PC-3 (cell line): Measurements from ENCODE around the gene THBS2. TPM values are rescaled to one million over a fixed set of nuclear protein-coding genes. Genes with fewer than 3 reads are reported as not detected.

ENCODE experiments used
- ATAC-seq: fragments of 200-7000 bp; cut with Tn5 transposase; 2 replicates; pipeline ENCODE4 v1.9.1; 2020; ENCODE audit warnings: mild to moderate bottlenecking, moderate library complexity
- BruUV-seq: library from RNA; stranded (reverse); fragments of 400-500 nt; replicated peaks from 2 replicates; lab custom pipeline; 2021; lab: Mats Ljungman, UMichigan
- CTCF ChIA-PET: fragments of 300-600 bp; sonication (Branson Sonifier 250); formaldehyde crosslinking; loops from one replicate; lab custom pipeline; 2022; ENCODE audit warnings: antibody characterized with exemption; lab: Charles Lee
- POLR2A ChIA-PET: fragments of 300-600 bp; sonication (Branson Sonifier 250); formaldehyde crosslinking; loops from one replicate; lab custom pipeline; 2022; ENCODE audit warnings: antibody characterized with exemption; ENCODE audit not compliant: unreplicated experiment; lab: Charles Lee
- DNase-seq: peaks from one replicate; pipeline ENCODE4 v3.0.0-alpha.2; 2015
- H2AFZ ChIP-seq: fragments of 300-600 bp; sonication (generic); 2 replicates; pipeline ENCODE4 v1.6.0; 2016; ENCODE audit warnings: antibody characterized with exemption, low read length
- H3F3A ChIP-seq: fragments of 300-600 bp; sonication (generic); one replicate; pipeline ENCODE4 v1.6.0; 2017; ENCODE audit warnings: antibody characterized with exemption, low read length, control low read depth, mild to moderate bottlenecking; ENCODE audit not compliant: unreplicated experiment
- H3K27ac ChIP-seq: fragments of 300-600 bp; sonication (generic); 2 replicates; pipeline ENCODE4 v1.5.1; 2016; ENCODE audit warnings: mild to moderate bottlenecking, low read length
- H3K27me3 ChIP-seq: fragments of 300-600 bp; sonication (generic); 2 replicates; pipeline ENCODE4 v1.6.1; 2016; ENCODE audit warnings: low read length, mixed read lengths
- H3K36me3 ChIP-seq: fragments of 300-600 bp; sonication (generic); 2 replicates; pipeline ENCODE4 v1.6.1; 2016; ENCODE audit warnings: low read depth, mixed run types, low read length, mixed read lengths
- H3K4me1 ChIP-seq: fragments of 300-600 bp; sonication (generic); 2 replicates; pipeline ENCODE4 v1.5.1; 2016; ENCODE audit warnings: low read length; ENCODE audit not compliant: insufficient read depth
- H3K4me2 ChIP-seq: fragments of 300-600 bp; sonication (generic); 2 replicates; pipeline ENCODE4 v1.6.0; 2016; ENCODE audit warnings: low read length
- H3K4me3 ChIP-seq: fragments of 300-600 bp; sonication (generic); 2 replicates; pipeline ENCODE4 v1.5.1; 2016; ENCODE audit warnings: mild to moderate bottlenecking, low read length, mixed read lengths
- H3K79me2 ChIP-seq: fragments of 300-600 bp; sonication (generic); 2 replicates; pipeline ENCODE4 v1.6.1; 2017; ENCODE audit warnings: low read length, mixed read lengths
- H3K9ac ChIP-seq: fragments of 300-600 bp; sonication (generic); 2 replicates; pipeline ENCODE4 v1.6.0; 2016; ENCODE audit warnings: mild to moderate bottlenecking, low read length
- H3K9me2 ChIP-seq: fragments of 300-600 bp; sonication (generic); replicated peaks from 2 replicates; pipeline ENCODE4 v1.6.1; 2016; ENCODE audit warnings: mixed run types, low read length, mixed read lengths
- H3K9me3 ChIP-seq: fragments of 300-600 bp; sonication (generic); 2 replicates; pipeline ENCODE4 v1.6.1; 2016; ENCODE audit warnings: low read length, mixed read lengths
- H4K20me1 ChIP-seq: fragments of 300-600 bp; sonication (generic); 2 replicates; pipeline ENCODE4 v1.6.1; 2016; ENCODE audit warnings: low read length, mixed read lengths
- EZH2 ChIP-seq: fragments of 300-600 bp; sonication (generic); IDR thresholded peaks from one replicate; pipeline ENCODE4 v1.6.1; 2017; ENCODE audit warnings: antibody characterized with exemption, mild to moderate bottlenecking, low read length; ENCODE audit not compliant: unreplicated experiment
- EZH2phosphoT487 ChIP-seq: fragments of 300-600 bp; sonication (generic); IDR thresholded peaks from 2 replicates; pipeline ENCODE4 v1.6.1; 2018; ENCODE audit warnings: mild to moderate bottlenecking, antibody characterized with exemption, low read length, borderline replicate concordance
- intact Hi-C: fragments of 100-400 bp; cut with micrococcal nuclease; formaldehyde crosslinking; loops from 2 replicates; pipeline ENCODE4 v1.9.0; 2023
- total RNA-seq: library from RNA; depleted of rRNA; stranded (reverse); fragments of >200 nt; gene quantifications from 2 replicates; pipeline ENCODE4 v1.2.3, GENCODE V29; 2014
- TF ChIP-seq, protein P1 (sequence below): fragments of 300-600 bp; sonication (generic); conservative IDR thresholded peaks from 2 replicates; pipeline ENCODE4 v1.5.1; 2017; ENCODE audit warnings: antibody characterized with exemption, low read depth, mild to moderate bottlenecking, low read length

THBS2 gene
- total RNA-seq, 1 experiment from 2014 or later, result not detected

DNA sequence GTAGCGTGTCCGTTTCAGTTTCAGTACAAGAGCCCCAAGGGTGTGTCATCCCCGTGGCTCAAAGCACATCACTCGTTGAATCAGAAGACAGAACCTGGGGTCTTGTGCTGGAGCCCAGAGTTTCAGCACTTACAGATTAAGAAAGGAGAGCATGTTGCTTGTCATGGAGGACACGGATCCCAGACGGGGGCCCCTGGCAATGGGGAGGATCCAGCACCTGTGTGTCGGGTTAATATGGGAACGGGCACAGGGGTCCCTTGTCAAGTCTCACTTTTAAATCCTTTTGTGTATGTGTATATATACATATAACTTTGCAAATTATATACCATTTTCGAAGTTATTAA is 23.4 kb downstream of the THBS2 start:
- intact Hi-C loops, result no loop called here
- POLR2A ChIA-PET, result no interaction called here
- no peaks in the 10 kb centered on the region for H3K4me1 ChIP-seq
- BruUV-seq, result no TSS peak
- DNase-seq (no peak), ATAC-seq (no peak)
- H2AFZ ChIP-seq, result no peak overlapping the region
- no peaks in the 10 kb centered on the region for H4K20me1 ChIP-seq
- H3K27ac ChIP-seq, result no peak overlapping the region
- H3K9me3 ChIP-seq, result no peaks in the 10 kb centered on the region
- H3K27me3 ChIP-seq, result no peaks in the 10 kb centered on the region
- H3F3A ChIP-seq, result no peaks in the 10 kb centered on the region
- H3K4me3 ChIP-seq, result no peak overlapping the region
- H3K9me2 ChIP-seq, result no peaks in the 10 kb centered on the region
- H3K4me2 ChIP-seq, result no peak overlapping the region
- H3K9ac ChIP-seq, result no peak overlapping the region
- H3K36me3 ChIP-seq, result no peaks in the 10 kb centered on the region
- TF ChIP-seq EZH2phosphoT487, result no peak
- no peak for TF ChIP-seq EZH2
- TF ChIP-seq, protein P1, sequence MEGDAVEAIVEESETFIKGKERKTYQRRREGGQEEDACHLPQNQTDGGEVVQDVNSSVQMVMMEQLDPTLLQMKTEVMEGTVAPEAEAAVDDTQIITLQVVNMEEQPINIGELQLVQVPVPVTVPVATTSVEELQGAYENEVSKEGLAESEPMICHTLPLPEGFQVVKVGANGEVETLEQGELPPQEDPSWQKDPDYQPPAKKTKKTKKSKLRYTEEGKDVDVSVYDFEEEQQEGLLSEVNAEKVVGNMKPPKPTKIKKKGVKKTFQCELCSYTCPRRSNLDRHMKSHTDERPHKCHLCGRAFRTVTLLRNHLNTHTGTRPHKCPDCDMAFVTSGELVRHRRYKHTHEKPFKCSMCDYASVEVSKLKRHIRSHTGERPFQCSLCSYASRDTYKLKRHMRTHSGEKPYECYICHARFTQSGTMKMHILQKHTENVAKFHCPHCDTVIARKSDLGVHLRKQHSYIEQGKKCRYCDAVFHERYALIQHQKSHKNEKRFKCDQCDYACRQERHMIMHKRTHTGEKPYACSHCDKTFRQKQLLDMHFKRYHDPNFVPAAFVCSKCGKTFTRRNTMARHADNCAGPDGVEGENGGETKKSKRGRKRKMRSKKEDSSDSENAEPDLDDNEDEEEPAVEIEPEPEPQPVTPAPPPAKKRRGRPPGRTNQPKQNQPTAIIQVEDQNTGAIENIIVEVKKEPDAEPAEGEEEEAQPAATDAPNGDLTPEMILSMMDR, result no peak
- CTCF ChIA-PET, result no interaction called here
- H3K79me2 ChIP-seq, result no peaks in the 10 kb centered on the region

GRCh38 chr6:169229615-169230321 is 23.9 kb downstream of the THBS2 start:
- no peaks in the 10 kb centered on the region for H3K9me3 ChIP-seq
- ATAC-seq (no peak), DNase-seq (no peak)
- H3K27me3 ChIP-seq, result no peaks in the 10 kb centered on the region
- H3K27ac ChIP-seq, result no peak overlapping the region
- H3K4me1 ChIP-seq, result no peaks in the 10 kb centered on the region
- no TSS peak for BruUV-seq
- ChIA-PET CTCF (no interaction called here), POLR2A (no interaction called here)
- TF ChIP-seq, protein P1, result no peak
- TF ChIP-seq EZH2 (no peak), EZH2phosphoT487 (no peak)
- no peaks in the 10 kb centered on the region for H3F3A ChIP-seq
- no peak overlapping the region for H2AFZ ChIP-seq
- no peaks in the 10 kb centered on the region for H3K36me3 ChIP-seq
- H3K79me2 ChIP-seq, result no peaks in the 10 kb centered on the region
- no peak overlapping the region for H3K4me3 ChIP-seq
- intact Hi-C loops, result no loop called here
- no peak overlapping the region for H3K4me2 ChIP-seq
- H4K20me1 ChIP-seq, result no peaks in the 10 kb centered on the region
- H3K9ac ChIP-seq, result no peak overlapping the region
- no peaks in the 10 kb centered on the region for H3K9me2 ChIP-seq

DNA sequence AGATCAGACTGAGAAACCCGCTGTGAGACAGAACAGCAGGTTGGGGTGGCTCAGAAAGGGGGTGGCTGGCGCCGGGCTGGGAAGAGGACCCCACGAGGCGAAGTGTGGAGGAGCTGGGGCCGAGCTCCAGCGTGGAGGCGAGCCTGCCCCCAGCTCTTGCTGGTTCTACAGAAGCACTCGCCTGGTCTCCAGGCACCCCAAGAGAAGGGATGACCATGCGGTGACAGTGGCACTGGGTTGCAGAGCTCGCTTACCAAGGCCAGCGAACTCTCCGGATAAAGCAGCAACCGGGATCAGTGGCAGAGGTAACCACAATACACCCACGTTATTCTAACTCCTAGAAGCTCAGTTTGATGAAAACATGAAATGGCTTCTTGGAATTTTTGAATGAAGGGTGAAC is 26.5 kb downstream of the THBS2 start:
- Histone ChIP-seq H3K4me3 (no peak overlapping the region), H3K4me2 (no peak overlapping the region), H3K9me3 (no peaks in the 10 kb centered on the region), H2AFZ (no peak overlapping the region), H3K9me2 (no peaks in the 10 kb centered on the region), H3K79me2 (no peaks in the 10 kb centered on the region), H3K4me1 (no peaks in the 10 kb centered on the region), H3K9ac (no peak overlapping the region), H3K36me3 (no peaks in the 10 kb centered on the region), H3K27me3 (no peaks in the 10 kb centered on the region), H4K20me1 (no peaks in the 10 kb centered on the region), H3K27ac (no peak overlapping the region), H3F3A (no peaks in the 10 kb centered on the region)
- ChIA-PET POLR2A (no interaction called here), CTCF (no interaction called here)
- DNase-seq (no peak), ATAC-seq (no peak)
- no TSS peak for BruUV-seq
- TF ChIP-seq EZH2, result no peak
- TF ChIP-seq EZH2phosphoT487, result no peak
- TF ChIP-seq, protein P1, result no peak
- intact Hi-C loops, result no loop called here
